Measurements from ENCODE around the gene ZW10.

DNA sequence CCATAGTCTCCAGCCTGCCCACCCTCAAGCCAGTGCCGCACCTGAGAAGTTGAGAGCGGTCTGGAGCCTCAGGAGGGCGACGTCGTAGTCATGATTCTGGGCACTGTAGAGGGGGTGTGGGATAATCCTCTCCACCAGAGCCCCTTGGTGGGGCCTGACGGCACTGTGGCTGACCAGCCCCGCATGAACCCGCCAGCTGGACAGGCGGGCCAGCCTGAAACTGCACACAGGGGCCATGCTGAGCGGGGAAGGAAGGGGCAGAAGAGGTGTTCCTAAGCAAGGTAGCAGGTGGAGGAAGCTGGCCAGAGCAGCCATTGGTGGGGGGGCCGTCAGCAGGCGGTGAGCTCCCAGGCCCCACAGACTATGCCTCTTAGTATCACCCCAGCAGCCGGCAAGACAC lies 80.5 kb downstream of the ZW10 start:
- TF ChIP-seq, protein P1, sequence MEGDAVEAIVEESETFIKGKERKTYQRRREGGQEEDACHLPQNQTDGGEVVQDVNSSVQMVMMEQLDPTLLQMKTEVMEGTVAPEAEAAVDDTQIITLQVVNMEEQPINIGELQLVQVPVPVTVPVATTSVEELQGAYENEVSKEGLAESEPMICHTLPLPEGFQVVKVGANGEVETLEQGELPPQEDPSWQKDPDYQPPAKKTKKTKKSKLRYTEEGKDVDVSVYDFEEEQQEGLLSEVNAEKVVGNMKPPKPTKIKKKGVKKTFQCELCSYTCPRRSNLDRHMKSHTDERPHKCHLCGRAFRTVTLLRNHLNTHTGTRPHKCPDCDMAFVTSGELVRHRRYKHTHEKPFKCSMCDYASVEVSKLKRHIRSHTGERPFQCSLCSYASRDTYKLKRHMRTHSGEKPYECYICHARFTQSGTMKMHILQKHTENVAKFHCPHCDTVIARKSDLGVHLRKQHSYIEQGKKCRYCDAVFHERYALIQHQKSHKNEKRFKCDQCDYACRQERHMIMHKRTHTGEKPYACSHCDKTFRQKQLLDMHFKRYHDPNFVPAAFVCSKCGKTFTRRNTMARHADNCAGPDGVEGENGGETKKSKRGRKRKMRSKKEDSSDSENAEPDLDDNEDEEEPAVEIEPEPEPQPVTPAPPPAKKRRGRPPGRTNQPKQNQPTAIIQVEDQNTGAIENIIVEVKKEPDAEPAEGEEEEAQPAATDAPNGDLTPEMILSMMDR (IDR thresholded peaks at IDR 0.05), result no peak
- TF ChIP-seq EZH2 (IDR thresholded peaks at IDR 0.05; ENCODE audit: borderline replicate concordance, insufficient read depth, low read depth, low read length, poor library complexity, severe bottlenecking), result no peak
